CD4-positive, alpha-beta T cell (primary cell): ENCODE measurements around the gene SART3. TPM values are rescaled to one million over a fixed set of nuclear protein-coding genes. Genes with fewer than 3 reads are reported as not detected.

ENCODE experiments used
- ATAC-seq: fragments of 200-7000 bp; cut with Tn5 transposase; one replicate; pipeline ENCODE4 v1.10.0; 2022; ENCODE audit warnings: mild to moderate bottlenecking; ENCODE audit not compliant: poor library complexity
- CTCF ChIA-PET: fragments of 350-600 bp; sonication (Branson Sonifier 250); formaldehyde crosslinking; loops from one replicate; lab custom pipeline; 2021; ENCODE audit warnings: antibody characterized with exemption, inconsistent platforms; lab: Charles Lee
- POLR2A ChIA-PET: fragments of 350-600 bp; sonication (Branson Sonifier 250); formaldehyde crosslinking; loops from one replicate; lab custom pipeline; 2021; ENCODE audit warnings: antibody characterized with exemption, inconsistent platforms; lab: Charles Lee
- DNase-seq, 14 experiments: peaks; one replicate each; pipeline ENCODE4 v3.0.0-alpha.2; 2013 to 2020; ENCODE audit warnings: mixed read lengths in 2 of 14
- H3K27ac ChIP-seq, 2 donors: one replicate each; pipeline versions ENCODE4 v1.5.1 to v1.7.0; 2013; ENCODE audit warnings: low read length in 2 of 2, low read depth in 1 of 2, mild to moderate bottlenecking in 1 of 2
- H3K27me3 ChIP-seq, 2 experiments: 1 replicate in 1 of 2; 2 replicates in 1 of 2; pipeline versions ENCODE4 v1.6.1 to v1.7.0; 2013; ENCODE audit warnings: low read length in 2 of 2, control low read depth in 1 of 2, mild to moderate bottlenecking in 1 of 2, moderate library complexity in 1 of 2; ENCODE audit not compliant: insufficient read depth in 2 of 2, control insufficient read depth in 1 of 2
- H3K36me3 ChIP-seq: one replicate; pipeline ENCODE4 v1.6.1; 2013; ENCODE audit warnings: low read length, control low read depth; ENCODE audit not compliant: insufficient read depth
- H3K4me1 ChIP-seq: one replicate; pipeline ENCODE4 v1.6.1; 2013; ENCODE audit warnings: low read length, control low read depth; ENCODE audit not compliant: insufficient read depth
- H3K4me3 ChIP-seq: one replicate; pipeline ENCODE4 v1.5.1; 2013; ENCODE audit warnings: mild to moderate bottlenecking, low read length, moderate library complexity
- H3K9me3 ChIP-seq, 2 experiments: 1 replicate in 1 of 2; 2 replicates in 1 of 2; pipeline versions ENCODE4 v1.6.1 to v1.7.0; 2013; ENCODE audit warnings: low read length in 2 of 2, mild to moderate bottlenecking in 2 of 2, control low read depth in 1 of 2, moderate library complexity in 1 of 2; ENCODE audit not compliant: control insufficient read depth in 1 of 2, insufficient read depth in 1 of 2
- H3K27ac Mint-ChIP-seq: one replicate; pipeline ENCODE4 v1.8.0; 2020; ENCODE audit warnings: mixed read lengths
- H3K27me3 Mint-ChIP-seq: one replicate; pipeline ENCODE4 v1.8.0; 2021; ENCODE audit warnings: mixed read lengths
- H3K36me3 Mint-ChIP-seq: one replicate; pipeline ENCODE4 v1.8.0; 2021; ENCODE audit warnings: low read depth, mixed read lengths
- H3K4me1 Mint-ChIP-seq: one replicate; pipeline ENCODE4 v1.8.0; 2021; ENCODE audit warnings: low read depth, mixed read lengths
- H3K4me3 Mint-ChIP-seq: one replicate; pipeline ENCODE4 v1.8.0; 2020; ENCODE audit warnings: mild to moderate bottlenecking, mixed read lengths
- H3K9me3 Mint-ChIP-seq: one replicate; pipeline ENCODE4 v1.8.0; 2020; ENCODE audit warnings: mixed read lengths
- CTCF ChIP-seq: fragments of 200-600 bp; IDR thresholded peaks from one replicate; pipeline ENCODE4 v1.8.0; 2022; ENCODE audit warnings: antibody characterized with exemption, mild to moderate bottlenecking
- intact Hi-C, 2 experiments: fragments of 100-400 bp; cut with DNase I in 1 of 2; cut with micrococcal nuclease in 1 of 2; formaldehyde crosslinking; loops; one replicate each; pipeline versions ENCODE4 v1.15.1 to v1.9.0; 2023 to 2025; cut with DNase I, micrococcal nuclease
- total RNA-seq, 174 experiments: library from RNA in 2 of 174; stranded (reverse) in 2 of 174; gene quantifications; one replicate each; pipeline ENCODE4 v1.2.3 and lab custom pipeline; 2021 to 2026

The SART3 gene
- total RNA-seq, 2 experiments from 2014 or later, result 95.1 to 104 TPM

DNA sequence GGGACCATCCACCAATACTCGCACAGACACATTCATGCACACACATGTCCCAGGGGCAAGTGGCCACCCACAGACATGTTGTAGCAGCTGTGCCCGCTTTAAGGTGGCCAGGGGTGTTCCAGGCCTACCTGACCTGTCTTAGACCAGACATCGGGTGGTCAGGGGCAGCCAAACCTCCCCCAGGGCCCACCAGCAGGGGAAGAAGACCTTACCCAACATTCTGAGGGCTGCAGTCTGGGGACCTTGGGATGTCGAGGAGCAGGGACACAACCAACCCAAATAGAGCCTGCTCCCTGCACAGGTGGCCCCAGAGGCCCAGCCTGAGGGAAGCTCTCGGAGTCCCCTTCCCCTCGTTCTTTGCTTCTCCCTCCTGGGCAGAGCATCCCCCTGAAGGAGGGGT is 38.6 kb upstream of the SART3 start:
- Histone ChIP-seq H3K27me3 (no peaks in the 10 kb centered on the region), H3K27ac (no peak overlapping the region), H3K36me3 (no peaks in the 10 kb centered on the region), H3K4me1 (no peaks in the 10 kb centered on the region), H3K9me3 (no peaks in the 10 kb centered on the region), H3K4me3 (no peak overlapping the region)
- intact Hi-C loops, result no loop called here
- H3K9me3 Mint-ChIP-seq, result no peaks in the 10 kb centered on the region
- TF ChIP-seq CTCF, result no peak
- CTCF ChIA-PET, result no interaction called here
- no peaks in the 10 kb centered on the region for H3K36me3 Mint-ChIP-seq
- H3K4me3 Mint-ChIP-seq, result no peak overlapping the region
- POLR2A ChIA-PET, result no interaction called here
- H3K27me3 Mint-ChIP-seq, result no peaks in the 10 kb centered on the region
- DNase-seq (no peak), ATAC-seq (no peak)
- no peak overlapping the region for H3K27ac Mint-ChIP-seq
- H3K4me1 Mint-ChIP-seq, result no peaks in the 10 kb centered on the region

- Mint-ChIP-seq H3K9me3 (no peaks in the 10 kb centered on the region), H3K4me3 (no peak overlapping the region), H3K4me1 (no peaks in the 10 kb centered on the region), H3K36me3 (no peaks in the 10 kb centered on the region), H3K27ac (no peak overlapping the region), H3K27me3 (no peaks in the 10 kb centered on the region)
- Histone ChIP-seq H3K36me3 (no peaks in the 10 kb centered on the region), H3K9me3 (no peaks in the 10 kb centered on the region), H3K27me3 (no peaks in the 10 kb centered on the region), H3K4me3 (no peak overlapping the region), H3K4me1 (no peaks in the 10 kb centered on the region), H3K27ac (no peak overlapping the region)
- no peak for ATAC-seq
- intact Hi-C loops, result no loop called here
- ChIA-PET POLR2A (no interaction called here), CTCF (no interaction called here)
- no peak for DNase-seq
- TF ChIP-seq CTCF, result no peak
Observed at GRCh38 chr12:108598553-108599250, 37.7 kb upstream of the SART3 start.

GRCh38 chr12:108597559-108598471 is 36.8 kb upstream of the SART3 start, which contains the start of gene TMEM119:
Gene TMEM119, minus strand, starts transcription at chr12:108598084. Its CDS starts 5,701 bp downstream, at chr12:108592383.
- no peak within 1 kb of the TSS for H3K27ac Mint-ChIP-seq
- no peaks in the 10 kb centered on the region for H3K9me3 Mint-ChIP-seq
- no peaks in the 10 kb centered on the region for H3K27me3 ChIP-seq
- H3K4me3 ChIP-seq, result no peak within 1 kb of the TSS
- no peaks in the 10 kb centered on the region for H3K9me3 ChIP-seq
- H3K36me3 Mint-ChIP-seq, result no peaks in the 10 kb centered on the region
- POLR2A ChIA-PET, result no interaction called here
- ATAC-seq (no peak), DNase-seq (no peak)
- CTCF ChIA-PET, result no interaction called here
- no peak within 1 kb of the TSS for H3K4me3 Mint-ChIP-seq
- no peaks in the 10 kb centered on the region for H3K4me1 Mint-ChIP-seq
- intact Hi-C loops, result no loop called here
- no peaks in the 10 kb centered on the region for H3K27me3 Mint-ChIP-seq
- no peak for TF ChIP-seq CTCF
- H3K36me3 ChIP-seq, result no peaks in the 10 kb centered on the region
- H3K4me1 ChIP-seq, result no peaks in the 10 kb centered on the region
- no peak within 1 kb of the TSS for H3K27ac ChIP-seq
